Neuron (in vitro differentiated cells): ENCODE results near the gene EML1.

ENCODE experiments used
- H2AFZ ChIP-seq: one replicate; pipeline ENCODE4 v1.6.1; 2013; ENCODE audit warnings: low read depth, mild to moderate bottlenecking, inconsistent platforms, low read length, moderate library complexity
- H3K27me3 ChIP-seq: one replicate; pipeline ENCODE4 v1.6.1; 2013; ENCODE audit warnings: low read length; ENCODE audit not compliant: insufficient read depth
- H3K36me3 ChIP-seq: one replicate; pipeline ENCODE4 v1.6.1; 2013; ENCODE audit warnings: low read length; ENCODE audit not compliant: insufficient read depth
- H3K4me1 ChIP-seq: one replicate; pipeline ENCODE4 v1.6.1; 2013; ENCODE audit warnings: low read length; ENCODE audit not compliant: insufficient read depth
- H3K4me3 ChIP-seq: 2 replicates; pipeline ENCODE4 v1.5.1; 2013; ENCODE audit warnings: mild to moderate bottlenecking, low read length, moderate library complexity
- H3K9me3 ChIP-seq: one replicate; pipeline ENCODE4 v1.6.1; 2013; ENCODE audit warnings: low read length

Gene EML1

GRCh38 chr14:99820702-99821331 is 27.6 kb downstream of the EML1 start:
- H3K4me3 ChIP-seq, result no peak overlapping the region
- H3K9me3 ChIP-seq, result peaks cover 2% of the 10 kb centered on the region
- H3K36me3 ChIP-seq, result peaks cover 2% of the 10 kb centered on the region
- H3K27me3 ChIP-seq, result no peaks in the 10 kb centered on the region
- peaks cover 9% of the 10 kb centered on the region for H3K4me1 ChIP-seq
- H2AFZ ChIP-seq, result no peak overlapping the region

GRCh38 chr14:99821519-99822508 is 28.6 kb downstream of the EML1 start:
- peaks cover 9% of the 10 kb centered on the region for H3K4me1 ChIP-seq
- no peaks in the 10 kb centered on the region for H3K27me3 ChIP-seq
- H2AFZ ChIP-seq, result no peak overlapping the region
- no peak overlapping the region for H3K4me3 ChIP-seq
- H3K9me3 ChIP-seq, result peaks cover 2% of the 10 kb centered on the region
- H3K36me3 ChIP-seq, result peaks cover 2% of the 10 kb centered on the region

- H3K9me3 ChIP-seq, result peaks cover 2% of the 10 kb centered on the region
- H3K27me3 ChIP-seq, result no peaks in the 10 kb centered on the region
- no peak overlapping the region for H3K4me3 ChIP-seq
- H3K36me3 ChIP-seq, result peaks cover 2% of the 10 kb centered on the region
- peaks cover 9% of the 10 kb centered on the region for H3K4me1 ChIP-seq
- H2AFZ ChIP-seq, result no peak overlapping the region
These were observed 29.7 kb downstream of the EML1 start for GRCh38 chr14:99822800-99823455.

GRCh38 chr14:99824776-99825175 is 31.6 kb downstream of the EML1 start:
- peaks cover 9% of the 10 kb centered on the region for H3K4me1 ChIP-seq
- peaks cover 2% of the 10 kb centered on the region for H3K9me3 ChIP-seq
- H3K4me3 ChIP-seq, result no peak overlapping the region

GRCh38 chr14:99829450-99829849 is 36.2 kb downstream of the EML1 start:
- Histone ChIP-seq H3K4me1 (no peaks in the 10 kb centered on the region), H3K27me3 (no peaks in the 10 kb centered on the region), H3K9me3 (peaks cover 2% of the 10 kb centered on the region), H2AFZ (no peak overlapping the region), H3K4me3 (no peak overlapping the region), H3K36me3 (no peaks in the 10 kb centered on the region)

More at GRCh38 chr14:99824776-99825175, 31.6 kb downstream of the EML1 start:
- Histone ChIP-seq H3K36me3 (peaks cover 2% of the 10 kb centered on the region), H2AFZ (no peak overlapping the region), H3K27me3 (no peaks in the 10 kb centered on the region)

GRCh38 chr14:99831303-99831702 is 38.1 kb downstream of the EML1 start:
- H2AFZ ChIP-seq, result no peak overlapping the region
- no peaks in the 10 kb centered on the region for H3K4me1 ChIP-seq
- no peak overlapping the region for H3K4me3 ChIP-seq
- no peaks in the 10 kb centered on the region for H3K36me3 ChIP-seq
- H3K9me3 ChIP-seq, result no peaks in the 10 kb centered on the region
- H3K27me3 ChIP-seq, result no peaks in the 10 kb centered on the region

- Histone ChIP-seq H3K4me1 (no peaks in the 10 kb centered on the region), H3K27me3 (no peaks in the 10 kb centered on the region), H3K36me3 (no peaks in the 10 kb centered on the region), H3K9me3 (no peaks in the 10 kb centered on the region), H2AFZ (no peak overlapping the region), H3K4me3 (no peak overlapping the region)
These were observed 38.9 kb downstream of the EML1 start for GRCh38 chr14:99831903-99832685.

- Histone ChIP-seq H3K9me3 (no peaks in the 10 kb centered on the region), H3K4me1 (peaks cover 10% of the 10 kb centered on the region)
These were observed 44.6 kb downstream of the EML1 start for GRCh38 chr14:99837822-99838221.

GRCh38 chr14:99838639-99839134 is 45.5 kb downstream of the EML1 start:
- Histone ChIP-seq H3K4me1 (peaks cover 10% of the 10 kb centered on the region), H3K4me3 (no peak overlapping the region), H2AFZ (no peak overlapping the region), H3K27me3 (no peaks in the 10 kb centered on the region), H3K9me3 (no peaks in the 10 kb centered on the region), H3K36me3 (no peaks in the 10 kb centered on the region)

More at GRCh38 chr14:99837822-99838221, 44.6 kb downstream of the EML1 start:
- Histone ChIP-seq H3K27me3 (no peaks in the 10 kb centered on the region), H3K36me3 (no peaks in the 10 kb centered on the region), H3K4me3 (no peak overlapping the region), H2AFZ (no peak overlapping the region)

GRCh38 chr14:99839696-99840095 is 46.5 kb downstream of the EML1 start:
- no peaks in the 10 kb centered on the region for H3K27me3 ChIP-seq
- H3K9me3 ChIP-seq, result no peaks in the 10 kb centered on the region
- H3K4me1 ChIP-seq, result peaks cover 10% of the 10 kb centered on the region
- H3K4me3 ChIP-seq, result no peak overlapping the region
- H2AFZ ChIP-seq, result no peak overlapping the region
- no peaks in the 10 kb centered on the region for H3K36me3 ChIP-seq

GRCh38 chr14:99840265-99840664 is 47.1 kb downstream of the EML1 start:
- H3K27me3 ChIP-seq, result no peaks in the 10 kb centered on the region
- no peak overlapping the region for H2AFZ ChIP-seq
- H3K4me3 ChIP-seq, result no peak overlapping the region
- H3K9me3 ChIP-seq, result no peaks in the 10 kb centered on the region
- peaks cover 10% of the 10 kb centered on the region for H3K4me1 ChIP-seq
- no peaks in the 10 kb centered on the region for H3K36me3 ChIP-seq

GRCh38 chr14:99840774-99841305 is 47.6 kb downstream of the EML1 start:
- H2AFZ ChIP-seq, result no peak overlapping the region
- H3K4me1 ChIP-seq, result peaks cover 10% of the 10 kb centered on the region
- no peaks in the 10 kb centered on the region for H3K36me3 ChIP-seq
- H3K4me3 ChIP-seq, result no peak overlapping the region
- H3K9me3 ChIP-seq, result no peaks in the 10 kb centered on the region
- H3K27me3 ChIP-seq, result no peaks in the 10 kb centered on the region
